ENCODE measurements around the gene ANKRD13B. TPM values are rescaled to one million over a fixed set of nuclear protein-coding genes. Genes with fewer than 3 reads are reported as not detected.

Gene ANKRD13B
- total and polyA plus RNA-seq, 2 of the 13 experiments (the other 11 are each of a cell fraction or from before 2014, with no cell fraction given), result 1.7 to 1.8 TPM

DNA sequence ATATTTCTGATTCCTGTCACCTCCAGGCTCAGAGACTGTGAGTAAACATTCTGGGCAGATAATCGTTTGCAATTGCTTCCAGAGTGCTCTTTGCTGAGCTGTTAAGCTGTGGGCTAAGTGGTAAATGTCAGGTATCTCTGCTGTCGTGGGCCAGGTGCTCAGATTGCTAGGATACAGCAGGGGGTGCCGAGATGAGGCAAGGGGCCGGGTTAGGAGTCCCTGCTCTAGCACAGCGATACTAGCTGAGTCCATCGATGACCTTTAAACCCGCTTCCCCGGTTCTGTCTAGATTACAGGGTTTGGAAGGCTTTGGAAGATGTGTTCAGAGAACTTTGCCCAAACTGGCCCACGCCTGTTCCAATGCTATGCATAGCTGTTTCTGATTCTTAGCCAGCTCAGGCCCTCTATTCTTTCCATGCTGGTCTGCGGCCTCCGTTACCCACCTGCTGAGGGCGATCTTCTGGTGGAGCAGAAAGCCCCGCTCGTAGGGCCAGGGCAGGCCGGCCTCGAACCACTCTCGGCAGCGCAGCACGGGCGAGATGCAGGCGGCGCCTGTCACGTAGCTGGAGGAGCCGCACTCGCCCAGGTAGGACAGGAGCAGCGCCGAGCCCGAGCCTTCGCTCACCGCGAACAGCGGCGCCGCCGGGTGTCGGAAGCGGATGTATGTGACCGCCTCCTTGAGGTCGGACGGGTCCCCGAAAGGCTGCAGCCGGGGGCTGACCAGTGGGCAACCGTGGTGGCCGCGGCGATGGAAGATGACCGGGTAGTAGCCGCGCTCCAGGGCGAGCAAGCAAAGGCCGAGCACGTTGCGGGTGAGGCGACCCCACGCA is 27.1 kb upstream of the ANKRD13B start (continued):
- TF ChIP-seq, protein P1, sequence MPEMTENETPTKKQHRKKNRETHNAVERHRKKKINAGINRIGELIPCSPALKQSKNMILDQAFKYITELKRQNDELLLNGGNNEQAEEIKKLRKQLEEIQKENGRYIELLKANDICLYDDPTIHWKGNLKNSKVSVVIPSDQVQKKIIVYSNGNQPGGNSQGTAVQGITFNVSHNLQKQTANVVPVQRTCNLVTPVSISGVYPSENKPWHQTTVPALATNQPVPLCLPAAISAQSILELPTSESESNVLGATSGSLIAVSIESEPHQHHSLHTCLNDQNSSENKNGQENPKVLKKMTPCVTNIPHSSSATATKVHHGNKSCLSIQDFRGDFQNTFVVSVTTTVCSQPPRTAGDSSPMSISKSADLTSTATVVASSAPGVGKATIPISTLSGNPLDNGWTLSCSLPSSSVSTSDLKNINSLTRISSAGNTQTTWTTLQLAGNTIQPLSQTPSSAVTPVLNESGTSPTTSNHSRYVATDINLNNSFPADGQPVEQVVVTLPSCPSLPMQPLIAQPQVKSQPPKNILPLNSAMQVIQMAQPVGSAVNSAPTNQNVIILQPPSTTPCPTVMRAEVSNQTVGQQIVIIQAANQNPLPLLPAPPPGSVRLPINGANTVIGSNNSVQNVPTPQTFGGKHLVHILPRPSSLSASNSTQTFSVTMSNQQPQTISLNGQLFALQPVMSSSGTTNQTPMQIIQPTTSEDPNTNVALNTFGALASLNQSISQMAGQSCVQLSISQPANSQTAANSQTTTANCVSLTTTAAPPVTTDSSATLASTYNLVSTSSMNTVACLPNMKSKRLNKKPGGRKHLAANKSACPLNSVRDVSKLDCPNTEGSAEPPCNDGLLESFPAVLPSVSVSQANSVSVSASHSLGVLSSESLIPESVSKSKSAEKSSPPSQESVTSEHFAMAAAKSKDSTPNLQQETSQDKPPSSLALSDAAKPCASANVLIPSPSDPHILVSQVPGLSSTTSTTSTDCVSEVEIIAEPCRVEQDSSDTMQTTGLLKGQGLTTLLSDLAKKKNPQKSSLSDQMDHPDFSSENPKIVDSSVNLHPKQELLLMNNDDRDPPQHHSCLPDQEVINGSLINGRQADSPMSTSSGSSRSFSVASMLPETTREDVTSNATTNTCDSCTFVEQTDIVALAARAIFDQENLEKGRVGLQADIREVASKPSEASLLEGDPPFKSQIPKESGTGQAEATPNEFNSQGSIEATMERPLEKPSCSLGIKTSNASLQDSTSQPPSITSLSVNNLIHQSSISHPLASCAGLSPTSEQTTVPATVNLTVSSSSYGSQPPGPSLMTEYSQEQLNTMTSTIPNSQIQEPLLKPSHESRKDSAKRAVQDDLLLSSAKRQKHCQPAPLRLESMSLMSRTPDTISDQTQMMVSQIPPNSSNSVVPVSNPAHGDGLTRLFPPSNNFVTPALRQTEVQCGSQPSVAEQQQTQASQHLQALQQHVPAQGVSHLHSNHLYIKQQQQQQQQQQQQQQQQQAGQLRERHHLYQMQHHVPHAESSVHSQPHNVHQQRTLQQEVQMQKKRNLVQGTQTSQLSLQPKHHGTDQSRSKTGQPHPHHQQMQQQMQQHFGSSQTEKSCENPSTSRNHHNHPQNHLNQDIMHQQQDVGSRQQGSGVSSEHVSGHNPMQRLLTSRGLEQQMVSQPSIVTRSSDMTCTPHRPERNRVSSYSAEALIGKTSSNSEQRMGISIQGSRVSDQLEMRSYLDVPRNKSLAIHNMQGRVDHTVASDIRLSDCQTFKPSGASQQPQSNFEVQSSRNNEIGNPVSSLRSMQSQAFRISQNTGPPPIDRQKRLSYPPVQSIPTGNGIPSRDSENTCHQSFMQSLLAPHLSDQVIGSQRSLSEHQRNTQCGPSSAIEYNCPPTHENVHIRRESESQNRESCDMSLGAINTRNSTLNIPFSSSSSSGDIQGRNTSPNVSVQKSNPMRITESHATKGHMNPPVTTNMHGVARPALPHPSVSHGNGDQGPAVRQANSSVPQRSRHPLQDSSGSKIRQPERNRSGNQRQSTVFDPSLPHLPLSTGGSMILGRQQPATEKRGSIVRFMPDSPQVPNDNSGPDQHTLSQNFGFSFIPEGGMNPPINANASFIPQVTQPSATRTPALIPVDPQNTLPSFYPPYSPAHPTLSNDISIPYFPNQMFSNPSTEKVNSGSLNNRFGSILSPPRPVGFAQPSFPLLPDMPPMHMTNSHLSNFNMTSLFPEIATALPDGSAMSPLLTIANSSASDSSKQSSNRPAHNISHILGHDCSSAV (CRISPR knock-in tag; IDR thresholded peaks at IDR 0.05; ENCODE audit: borderline replicate concordance), result no peak; the same call in 1 of the 2 replicates
- TF ChIP-seq REXO4 (CRISPR knock-in tag; IDR thresholded peaks at IDR 0.05; ENCODE audit: borderline replicate concordance), result no peak
- TF ChIP-seq, protein P2, sequence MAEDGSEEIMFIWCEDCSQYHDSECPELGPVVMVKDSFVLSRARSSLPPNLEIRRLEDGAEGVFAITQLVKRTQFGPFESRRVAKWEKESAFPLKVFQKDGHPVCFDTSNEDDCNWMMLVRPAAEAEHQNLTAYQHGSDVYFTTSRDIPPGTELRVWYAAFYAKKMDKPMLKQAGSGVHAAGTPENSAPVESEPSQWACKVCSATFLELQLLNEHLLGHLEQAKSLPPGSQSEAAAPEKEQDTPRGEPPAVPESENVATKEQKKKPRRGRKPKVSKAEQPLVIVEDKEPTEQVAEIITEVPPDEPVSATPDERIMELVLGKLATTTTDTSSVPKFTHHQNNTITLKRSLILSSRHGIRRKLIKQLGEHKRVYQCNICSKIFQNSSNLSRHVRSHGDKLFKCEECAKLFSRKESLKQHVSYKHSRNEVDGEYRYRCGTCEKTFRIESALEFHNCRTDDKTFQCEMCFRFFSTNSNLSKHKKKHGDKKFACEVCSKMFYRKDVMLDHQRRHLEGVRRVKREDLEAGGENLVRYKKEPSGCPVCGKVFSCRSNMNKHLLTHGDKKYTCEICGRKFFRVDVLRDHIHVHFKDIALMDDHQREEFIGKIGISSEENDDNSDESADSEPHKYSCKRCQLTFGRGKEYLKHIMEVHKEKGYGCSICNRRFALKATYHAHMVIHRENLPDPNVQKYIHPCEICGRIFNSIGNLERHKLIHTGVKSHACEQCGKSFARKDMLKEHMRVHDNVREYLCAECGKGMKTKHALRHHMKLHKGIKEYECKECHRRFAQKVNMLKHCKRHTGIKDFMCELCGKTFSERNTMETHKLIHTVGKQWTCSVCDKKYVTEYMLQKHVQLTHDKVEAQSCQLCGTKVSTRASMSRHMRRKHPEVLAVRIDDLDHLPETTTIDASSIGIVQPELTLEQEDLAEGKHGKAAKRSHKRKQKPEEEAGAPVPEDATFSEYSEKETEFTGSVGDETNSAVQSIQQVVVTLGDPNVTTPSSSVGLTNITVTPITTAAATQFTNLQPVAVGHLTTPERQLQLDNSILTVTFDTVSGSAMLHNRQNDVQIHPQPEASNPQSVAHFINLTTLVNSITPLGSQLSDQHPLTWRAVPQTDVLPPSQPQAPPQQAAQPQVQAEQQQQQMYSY (CRISPR knock-in tag; IDR thresholded peaks at IDR 0.05), result no peak
- TF ChIP-seq, protein P3, sequence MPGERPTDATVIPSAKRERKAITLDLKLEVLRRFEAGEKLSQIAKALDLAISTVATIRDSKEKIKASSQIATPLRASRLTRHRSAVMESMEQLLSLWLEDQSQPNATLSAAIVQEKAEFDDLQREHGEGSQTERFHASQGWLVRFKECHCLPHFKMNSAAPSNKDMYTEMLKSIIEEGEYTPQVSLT (CRISPR knock-in tag; IDR thresholded peaks at IDR 0.05; ENCODE audit: borderline replicate concordance, low read depth), result 0 out of 2 replicates have a peak, but pooled peaks have one; percentile 14
- TF ChIP-seq TCF7L2 (IDR thresholded peaks at IDR 0.05; ENCODE audit: low read depth, low read length), result no peak
- TF ChIP-seq, protein P4, sequence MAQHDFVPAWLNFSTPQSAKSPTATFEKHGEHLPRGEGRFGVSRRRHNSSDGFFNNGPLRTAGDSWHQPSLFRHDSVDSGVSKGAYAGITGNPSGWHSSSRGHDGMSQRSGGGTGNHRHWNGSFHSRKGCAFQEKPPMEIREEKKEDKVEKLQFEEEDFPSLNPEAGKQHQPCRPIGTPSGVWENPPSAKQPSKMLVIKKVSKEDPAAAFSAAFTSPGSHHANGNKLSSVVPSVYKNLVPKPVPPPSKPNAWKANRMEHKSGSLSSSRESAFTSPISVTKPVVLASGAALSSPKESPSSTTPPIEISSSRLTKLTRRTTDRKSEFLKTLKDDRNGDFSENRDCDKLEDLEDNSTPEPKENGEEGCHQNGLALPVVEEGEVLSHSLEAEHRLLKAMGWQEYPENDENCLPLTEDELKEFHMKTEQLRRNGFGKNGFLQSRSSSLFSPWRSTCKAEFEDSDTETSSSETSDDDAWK (CRISPR knock-in tag; IDR thresholded peaks at IDR 0.05), result no peak
- TF ChIP-seq MEIS2 (CRISPR knock-in tag; IDR thresholded peaks at IDR 0.05), result no peak
- TF ChIP-seq EZH2 (conservative IDR thresholded peaks at IDR 0.05; ENCODE audit: low read depth, low read length), result no peak
- no peak for TF ChIP-seq XRCC5 (optimal IDR thresholded peaks at IDR 0.05; ENCODE audit: low read length)
- no peak for TF ChIP-seq ZNF225 (CRISPR knock-in tag; IDR thresholded peaks at IDR 0.05)
- TF ChIP-seq ZNF121 (CRISPR knock-in tag; IDR thresholded peaks at IDR 0.05), result peak; percentile 2; the same call in 1 of the 2 replicates
- TF ChIP-seq ZNF615 (CRISPR knock-in tag; IDR thresholded peaks at IDR 0.05; ENCODE audit: borderline replicate concordance), result no peak
- TF ChIP-seq ZSCAN22 (CRISPR knock-in tag; IDR thresholded peaks at IDR 0.05), result no peak
- TF ChIP-seq KDM6A (CRISPR knock-in tag; IDR thresholded peaks at IDR 0.05; ENCODE audit: low read depth), result no peak
- peak; percentile 97; the same call in 1 of the 2 replicates for TF ChIP-seq ARID2 (CRISPR knock-in tag; IDR thresholded peaks at IDR 0.05; ENCODE audit: borderline replicate concordance)

Measured in HepG2 (cell line).